Stimulated activated naive CD4-positive, alpha-beta T cell (primary cell): Measurements from ENCODE around the gene ZXDC.
A peak's percentile ranks its signal among the peaks of the same experiment; 100 is the strongest.

ENCODE experiments used
- DNase-seq, 6 experiments: peaks; one replicate each; lab custom pipeline; 2025; lab: John Stamatoyannopoulos, UW

Gene ZXDC

DNA sequence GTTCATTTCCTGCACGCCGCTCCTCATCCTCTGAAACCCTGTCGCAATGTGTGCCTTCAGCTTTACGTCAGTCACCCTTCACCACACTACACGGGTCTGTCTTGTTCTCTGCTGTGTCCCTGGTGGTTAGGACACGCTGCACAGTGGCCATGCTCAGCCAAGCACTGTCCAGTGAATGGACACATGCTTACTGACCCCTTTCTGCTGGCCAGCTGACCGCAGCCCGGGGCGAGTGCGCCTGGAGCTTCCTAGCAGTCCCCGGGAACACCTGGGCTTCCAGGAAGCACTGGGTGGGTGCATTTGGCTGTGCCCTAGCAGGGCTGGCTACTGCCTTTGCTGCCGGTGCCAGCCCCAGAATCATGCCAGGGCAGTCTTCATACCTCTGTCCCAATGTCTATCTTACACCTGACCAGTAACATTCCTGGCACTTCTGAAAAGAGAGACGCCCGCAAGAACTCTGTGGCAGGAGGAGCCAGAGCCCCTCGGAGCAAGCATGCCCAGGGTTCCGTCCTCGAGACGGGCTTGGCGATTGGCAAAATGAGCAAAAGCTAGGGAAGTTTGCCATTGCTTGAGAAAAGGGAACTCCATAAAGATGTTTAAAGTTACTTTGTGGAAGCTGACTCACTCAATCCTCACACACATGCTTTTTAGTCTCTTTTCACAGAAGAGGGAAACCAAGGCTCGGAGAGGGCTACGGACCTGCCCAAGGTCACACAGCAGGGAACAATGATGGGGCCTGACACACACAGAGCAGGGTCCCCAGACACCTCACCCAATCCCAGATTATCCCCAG lies 15.7 kb upstream of the ZXDC start:
- no peak for DNase-seq

DNA sequence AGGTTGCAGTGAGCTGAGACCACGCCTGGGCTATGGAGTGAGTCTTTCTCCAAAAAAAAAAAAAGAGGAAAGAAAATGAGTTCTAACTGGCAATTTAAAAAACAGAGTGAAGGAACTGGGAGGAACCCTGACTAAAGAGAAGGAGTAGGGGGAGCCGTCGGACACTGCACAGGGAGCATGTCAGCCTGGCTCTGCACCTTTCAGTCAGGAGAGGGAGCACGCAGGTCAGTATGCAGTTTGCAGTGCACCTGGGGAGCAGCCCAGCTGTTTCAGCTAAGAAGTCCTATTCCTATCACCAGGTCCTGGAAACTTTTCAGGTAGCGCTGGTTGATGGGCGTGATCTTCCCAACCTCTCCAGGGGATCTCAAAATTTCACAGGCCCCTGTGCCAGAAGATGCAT lies 14.9 kb upstream of the ZXDC start:
- DNase-seq, result no peak

DNA sequence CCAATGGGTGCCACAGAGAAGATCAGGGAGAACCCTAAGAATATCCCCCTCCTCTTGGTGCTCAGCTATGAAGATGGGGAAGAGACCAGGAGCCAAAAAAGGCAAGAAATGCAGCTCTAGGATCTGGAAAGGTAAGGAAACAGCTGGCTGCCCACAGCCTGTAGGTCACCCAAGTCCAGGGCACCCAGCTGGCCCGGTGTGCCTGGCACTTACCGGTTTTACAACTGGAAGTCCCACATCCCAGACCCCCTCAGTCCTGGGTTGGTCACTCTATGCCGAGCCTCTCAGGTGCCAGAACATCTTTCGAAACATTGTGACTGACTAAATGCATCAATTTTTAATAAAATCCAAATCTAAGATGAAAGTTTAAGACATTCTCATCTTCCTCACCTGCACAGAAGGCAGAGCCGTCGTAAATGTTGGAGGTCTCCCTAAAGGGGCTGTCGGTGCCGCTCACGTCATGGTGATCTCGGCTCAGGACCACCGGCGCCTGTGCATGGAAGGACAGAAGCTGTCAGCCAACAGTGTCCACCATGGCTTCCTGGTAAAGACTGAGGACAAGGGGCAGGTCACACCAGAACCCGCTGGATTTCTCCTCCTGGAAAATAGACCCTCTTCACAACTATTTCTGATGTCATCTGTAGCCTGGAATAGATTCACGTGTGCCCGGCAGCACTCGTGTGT lies 13.3 kb upstream of the ZXDC start:
- no peak for DNase-seq

DNA sequence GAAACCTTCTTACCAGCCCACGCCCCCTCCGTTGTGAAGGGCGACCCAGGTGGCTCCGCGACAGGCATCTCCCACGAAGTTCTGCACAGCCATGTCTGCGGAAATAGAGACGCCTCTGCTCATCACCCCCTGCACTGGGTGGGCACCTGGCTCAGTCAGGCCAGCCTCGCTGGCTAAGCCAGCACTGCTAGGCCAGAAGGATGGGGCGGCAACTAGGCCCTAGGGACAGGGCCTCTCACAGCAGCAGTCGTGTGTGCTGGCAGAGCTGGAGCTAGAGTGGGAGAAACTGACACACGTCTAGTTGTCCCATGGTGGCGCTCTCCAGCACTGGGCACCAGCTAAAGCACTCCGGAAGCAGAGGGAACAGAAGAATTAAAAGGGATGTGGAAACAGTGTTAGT lies 12.5 kb upstream of the ZXDC start:
- no peak for DNase-seq

DNA sequence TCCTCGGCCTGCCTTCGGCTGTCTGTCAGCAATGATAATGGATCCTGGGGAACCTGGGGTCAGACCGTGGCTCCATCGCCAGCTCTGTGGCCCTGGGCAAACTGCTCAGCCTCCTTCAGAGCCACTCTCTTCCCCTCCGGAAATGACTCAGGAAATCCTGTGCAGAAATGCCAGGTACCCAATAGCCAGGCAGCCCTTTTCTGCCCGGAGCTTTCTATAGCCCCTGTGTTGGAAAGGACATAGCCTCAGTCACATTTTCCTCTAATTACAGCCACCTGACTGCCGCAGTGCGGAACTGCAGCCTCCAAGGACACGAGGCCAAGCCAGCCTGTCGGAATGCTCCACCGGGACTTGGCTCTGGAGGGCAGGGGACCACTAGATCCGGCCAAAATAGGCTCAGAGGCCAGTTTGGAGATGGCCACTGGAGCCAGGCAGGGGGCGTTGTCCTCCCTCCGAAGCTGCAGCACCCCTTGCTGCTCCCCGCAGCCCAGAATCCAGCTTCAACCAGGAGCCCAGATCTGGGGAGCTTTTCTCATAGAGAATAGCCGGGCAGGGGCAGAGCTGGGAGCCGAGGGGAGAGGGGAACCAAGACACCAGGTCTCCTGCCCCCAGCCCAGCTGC lies 11.6 kb upstream of the ZXDC start:
- DNase-seq, result no peak

DNA sequence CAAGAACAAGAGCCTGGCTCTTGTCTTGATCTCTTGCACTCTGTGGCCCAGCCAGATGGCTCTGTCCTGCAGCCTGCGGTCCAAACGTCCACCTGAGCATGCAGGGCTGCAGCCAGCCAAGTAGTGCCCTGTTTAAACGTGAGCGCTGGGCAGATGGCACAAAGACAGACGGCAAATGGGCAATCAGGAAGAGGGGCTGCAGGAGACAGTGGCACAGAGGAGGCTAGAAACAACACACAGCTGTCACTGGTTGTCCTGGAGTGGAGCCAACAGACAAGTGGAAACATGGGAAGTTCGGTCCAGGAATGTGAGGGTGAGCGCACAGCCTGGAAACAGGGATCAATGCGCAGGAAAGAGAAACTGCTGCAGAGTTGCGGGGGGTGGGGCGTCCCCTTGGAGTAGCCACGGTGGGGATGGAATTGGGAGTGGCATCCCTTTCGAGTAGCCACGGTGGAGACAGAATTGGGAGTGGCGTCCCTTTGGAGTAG lies 10.7 kb upstream of the ZXDC start:
- DNase-seq, result no peak

DNA sequence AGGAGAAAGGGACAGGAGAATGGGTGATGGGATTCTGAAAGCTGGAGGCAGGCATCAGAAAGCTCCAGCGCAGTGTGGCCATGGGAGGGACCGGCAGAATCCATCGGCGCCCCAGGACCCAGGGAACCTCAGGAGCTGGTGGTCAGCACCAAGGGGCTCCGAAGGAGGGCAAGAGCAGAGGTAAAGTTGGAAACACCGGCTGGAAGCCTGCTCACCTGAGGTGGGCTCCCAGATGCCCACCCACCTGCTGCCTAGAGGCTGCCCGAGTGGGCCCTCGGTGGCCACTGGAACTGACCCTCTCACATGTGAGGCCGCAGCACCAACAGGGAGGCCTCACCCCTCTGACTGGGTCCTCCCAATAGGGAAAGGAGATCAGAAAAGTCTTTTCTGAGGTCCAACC lies 10.3 kb upstream of the ZXDC start:
- no peak for DNase-seq

DNA sequence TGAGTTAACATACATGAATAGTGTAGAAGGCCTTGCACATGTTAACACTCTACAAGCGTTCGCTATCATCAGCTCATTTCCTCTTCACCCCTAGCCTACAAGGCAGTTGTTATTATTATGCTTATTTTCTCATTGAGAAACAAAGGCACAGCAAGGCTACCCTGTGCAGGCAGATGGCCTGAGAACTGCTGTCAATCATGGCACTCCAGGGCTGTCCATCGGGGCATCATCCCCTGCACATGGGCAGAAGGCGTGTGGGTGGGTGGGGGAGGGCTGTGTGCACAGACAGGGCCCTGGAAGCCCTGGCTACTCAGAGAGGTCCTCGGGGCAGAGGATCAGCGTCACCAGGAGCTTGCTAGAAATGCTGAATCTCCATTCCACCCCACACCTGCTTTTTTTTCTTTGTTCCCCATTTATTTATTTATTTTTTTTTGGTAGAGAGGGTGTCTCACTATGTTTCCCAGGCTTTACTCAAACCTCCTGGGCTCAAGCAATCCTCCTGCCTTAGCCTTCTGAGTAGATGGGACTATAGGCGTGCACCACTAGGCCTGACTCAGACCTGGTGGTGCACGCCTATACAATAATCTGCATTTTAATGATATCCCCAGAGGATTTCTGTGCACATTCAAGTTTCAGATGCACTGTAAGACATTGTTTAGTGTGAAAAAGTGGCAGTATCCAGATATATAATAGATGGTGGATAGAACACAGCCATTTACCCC lies 9.6 kb upstream of the ZXDC start:
- no peak for DNase-seq

DNA sequence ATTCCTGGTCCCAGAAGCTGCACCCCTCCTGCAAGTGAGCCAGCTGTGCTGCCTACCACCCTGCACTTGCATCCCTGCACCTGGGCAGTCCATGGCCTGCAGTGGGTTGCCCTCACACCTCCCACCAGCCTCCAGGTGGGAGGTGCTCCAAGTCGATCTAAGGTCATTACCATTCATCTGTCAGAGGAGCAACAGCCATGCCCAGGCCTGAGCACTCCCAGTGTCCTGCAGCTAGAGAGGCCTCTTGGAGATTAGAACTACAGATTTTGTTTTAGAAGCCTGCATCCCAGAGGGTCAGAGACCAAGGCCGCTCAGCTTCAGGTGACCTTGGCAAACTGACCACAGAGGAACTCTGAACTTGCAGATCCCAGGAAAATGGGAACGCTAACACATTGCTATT lies 9.0 kb upstream of the ZXDC start:
- no peak for DNase-seq

DNA sequence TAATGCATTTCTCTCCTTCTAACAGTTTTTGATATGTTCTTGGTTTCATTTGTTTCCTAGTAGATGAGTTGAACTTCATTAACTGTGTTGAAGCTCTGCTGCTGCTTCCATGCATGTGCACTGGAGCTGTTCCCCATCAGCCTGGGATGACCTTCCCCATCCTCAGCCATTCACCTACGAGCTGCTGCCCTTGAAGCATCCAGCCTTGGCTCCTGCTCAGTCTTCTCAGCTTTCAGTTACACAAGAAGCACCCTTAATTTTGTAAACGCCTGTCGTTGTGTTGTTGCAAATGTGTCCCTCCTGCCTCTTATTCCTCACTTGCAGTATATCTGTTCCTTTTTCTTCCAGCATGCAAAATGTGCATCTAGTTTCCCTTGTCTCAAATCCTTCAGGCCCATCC lies 8.5 kb upstream of the ZXDC start:
- DNase-seq, result no peak

DNA sequence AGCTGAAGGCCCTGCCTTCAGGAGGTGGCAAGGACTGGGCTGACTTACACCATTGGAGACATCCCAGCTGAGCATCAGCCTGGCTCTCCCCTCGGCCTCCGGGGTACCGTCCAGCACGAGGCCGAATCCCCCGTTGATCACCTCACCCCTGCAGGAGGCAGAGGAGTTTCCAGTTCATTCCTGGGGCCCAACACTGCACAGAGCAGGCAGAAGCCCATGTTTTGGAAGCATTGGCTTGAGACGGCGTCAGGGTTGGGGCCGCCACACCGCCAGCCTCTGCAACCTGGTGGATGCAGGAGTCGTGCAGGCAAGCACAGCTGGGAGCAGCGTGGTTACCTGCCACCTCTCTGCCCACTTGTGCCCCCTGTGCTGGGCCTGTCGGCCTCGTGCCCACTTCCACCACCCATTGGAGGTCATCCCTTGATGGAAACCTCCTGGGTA lies 7.7 kb upstream of the ZXDC start:
- DNase-seq, result no peak

DNA sequence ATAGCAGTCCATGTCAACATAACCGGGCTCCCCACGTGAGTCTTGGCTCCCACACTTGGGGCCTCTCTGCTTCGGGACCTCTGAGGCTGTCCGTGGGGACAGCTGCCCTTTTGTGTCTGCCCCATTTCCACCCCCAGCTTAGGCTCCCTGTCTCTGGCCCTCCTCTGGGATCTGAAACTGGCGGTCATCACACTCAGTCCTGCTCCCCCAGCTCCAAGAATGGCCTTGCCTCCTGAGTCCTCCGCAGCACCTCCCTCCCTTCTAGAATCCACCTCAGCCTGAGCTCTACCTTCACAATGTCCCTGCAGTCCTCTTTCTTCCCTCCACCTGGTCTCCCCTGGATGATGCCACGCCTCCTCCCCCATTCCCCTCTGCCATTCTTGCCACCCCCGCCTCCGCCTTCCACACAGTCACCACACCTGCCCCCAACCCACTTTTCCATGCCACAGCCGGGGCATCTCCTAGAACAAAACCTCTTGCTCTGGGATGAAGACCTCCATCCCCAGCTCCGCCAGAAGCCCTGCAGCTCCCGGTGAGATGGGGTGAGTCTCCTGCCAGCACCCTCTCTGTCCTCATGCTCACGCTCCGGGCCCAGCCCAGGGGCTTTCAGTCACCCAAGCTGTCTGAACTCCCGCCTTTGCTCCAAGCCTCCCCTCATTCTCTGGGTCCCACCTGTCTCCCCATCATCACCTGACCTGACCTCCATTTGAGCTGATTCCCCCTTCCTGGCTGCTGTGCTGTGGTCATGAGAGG lies 7.0 kb upstream of the ZXDC start:
- DNase-seq, result no peak

DNA sequence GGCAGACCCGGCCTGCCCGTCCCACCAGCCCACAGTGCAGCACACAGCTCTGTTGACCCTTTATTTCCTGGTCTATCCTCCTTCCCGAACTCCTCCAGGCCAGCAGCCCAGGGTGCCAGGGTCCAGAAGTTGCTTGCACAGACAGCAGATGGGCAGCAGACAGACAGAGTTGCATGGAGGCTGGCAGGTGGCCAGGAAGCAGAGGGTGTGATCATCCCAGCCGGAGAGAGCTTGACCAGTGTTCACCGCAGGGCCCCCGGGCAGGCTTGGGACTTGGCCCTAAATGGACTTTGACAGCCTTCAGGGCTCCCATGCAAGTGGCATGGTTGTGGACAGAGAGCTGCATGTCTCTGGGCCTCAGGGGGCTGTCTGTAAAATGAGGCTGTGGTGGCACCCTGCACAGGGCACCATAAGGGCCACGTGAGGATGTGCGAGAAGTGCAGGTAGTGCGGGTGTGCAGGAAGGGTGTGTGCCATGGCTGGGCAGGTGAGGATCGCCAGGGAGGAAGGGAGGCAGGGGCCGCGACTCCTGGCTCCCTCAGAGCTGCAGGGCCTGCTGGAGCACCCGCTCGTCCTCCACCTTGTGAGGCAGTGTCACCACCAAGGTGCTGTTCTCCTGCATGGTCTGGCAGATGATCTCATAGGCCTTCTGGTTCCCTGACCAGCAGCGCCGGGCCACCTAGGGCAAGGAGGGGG lies 6.3 kb upstream of the ZXDC start:
- DNase-seq, result no peak

DNA sequence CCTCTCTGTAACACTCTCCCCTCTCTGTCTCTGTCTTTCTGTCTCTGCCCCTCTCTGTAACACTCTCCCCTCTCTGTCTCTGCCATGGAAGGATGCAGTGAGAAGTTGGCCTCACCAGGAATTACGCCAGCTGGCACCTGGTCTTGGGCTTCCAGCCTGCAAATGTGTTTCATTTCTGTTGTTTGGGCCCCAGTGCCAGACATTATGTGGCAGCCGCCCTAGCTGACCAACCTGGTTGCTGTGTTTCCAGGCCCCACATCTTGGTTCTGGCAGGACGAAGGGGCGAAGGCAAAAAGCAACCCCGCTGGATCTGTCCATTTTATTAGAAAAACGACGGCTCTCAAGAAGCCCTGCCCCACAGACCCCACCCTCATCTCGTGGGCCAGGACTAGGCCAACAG lies 5.2 kb upstream of the ZXDC start:
- DNase-seq, result no peak

DNA sequence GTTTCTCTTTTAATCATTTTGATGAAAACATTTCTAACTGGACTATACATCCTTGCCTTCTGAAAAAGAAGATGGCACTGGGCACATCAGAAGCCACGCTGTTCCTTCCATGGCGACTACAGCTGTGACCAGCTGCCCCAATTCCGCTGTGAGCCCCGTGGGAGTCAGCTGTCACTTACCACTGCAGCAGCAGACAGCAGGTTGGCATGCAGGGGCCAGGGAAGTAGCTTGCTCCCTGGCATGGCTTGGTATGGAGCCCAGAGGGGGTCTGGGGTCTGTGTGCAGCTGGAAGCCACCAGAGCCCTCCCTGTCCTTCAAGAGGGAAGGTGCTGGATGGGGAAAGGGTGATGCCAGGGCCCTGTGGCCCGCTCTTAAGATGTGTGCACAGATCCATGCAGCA lies 4.5 kb upstream of the ZXDC start:
- DNase-seq, result no peak

DNA sequence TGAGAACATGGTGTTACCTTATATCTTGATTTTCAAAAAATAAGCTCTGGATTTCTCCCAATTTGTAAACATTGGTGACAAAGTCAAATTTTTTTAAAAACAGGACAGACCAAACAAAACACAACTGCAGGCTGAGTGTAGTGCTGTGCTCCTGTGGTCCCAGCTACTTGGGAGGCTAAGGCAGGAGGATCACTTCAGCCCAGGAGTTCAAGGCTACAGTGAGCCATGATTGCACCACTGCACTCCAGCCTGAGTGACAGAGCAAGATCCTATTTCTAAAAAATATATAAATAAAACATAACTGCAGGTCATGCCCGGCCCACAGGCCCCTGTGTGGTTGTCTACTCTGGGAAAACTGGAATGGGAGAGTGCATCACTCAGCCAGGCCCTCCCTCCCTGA lies 4.0 kb upstream of the ZXDC start:
- no peak for DNase-seq

DNA sequence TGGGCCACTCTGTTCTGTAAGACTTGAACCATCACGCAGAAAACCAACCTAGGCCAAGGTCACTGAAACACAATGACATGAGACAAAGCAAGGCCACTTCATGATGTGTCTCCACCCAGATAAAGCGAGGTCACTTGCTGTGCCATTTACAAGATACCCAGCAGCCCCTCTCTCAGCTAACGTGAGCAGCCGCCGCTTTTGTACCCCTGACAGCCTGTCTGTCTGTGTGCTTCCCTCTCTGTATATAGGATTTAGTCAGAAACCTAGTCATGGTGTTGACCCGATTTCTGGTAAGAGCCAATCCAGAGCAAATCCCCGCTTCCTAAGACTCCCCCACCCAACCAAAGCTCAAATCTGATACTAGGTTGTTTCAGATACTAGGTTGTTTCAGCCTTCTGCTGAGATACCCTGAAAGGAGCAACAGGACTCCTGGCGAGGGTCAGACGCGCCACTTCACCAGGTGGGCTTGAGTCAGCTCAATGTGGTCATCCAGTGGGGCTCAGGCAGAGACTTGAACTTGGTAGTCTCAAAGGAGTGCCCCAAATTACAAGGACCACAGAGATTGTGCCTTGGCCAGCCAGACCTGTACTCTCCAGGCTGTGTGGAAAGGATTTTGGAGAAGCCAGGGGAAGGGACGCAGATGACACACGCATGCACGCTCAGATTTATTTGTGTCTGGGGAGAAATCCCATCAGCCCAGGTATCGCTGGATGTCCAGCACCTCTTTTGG lies 3.1 kb upstream of the ZXDC start:
- no peak for DNase-seq

DNA sequence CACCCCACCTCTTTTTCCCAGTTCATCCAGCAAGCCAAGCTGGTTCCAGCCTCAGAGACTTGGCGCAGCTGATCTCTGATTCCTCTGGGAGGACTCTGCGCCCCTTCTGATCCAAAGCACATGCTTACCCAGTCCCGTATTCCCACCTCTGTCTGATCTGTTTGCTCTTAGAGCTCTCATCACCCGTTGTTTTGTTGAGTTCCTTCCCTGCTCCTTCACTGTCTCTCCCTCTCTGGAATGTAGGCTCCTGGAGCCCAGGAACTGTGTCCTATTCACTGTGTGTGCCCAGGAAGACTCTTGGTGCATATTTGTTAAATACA lies 1.3 kb upstream of the ZXDC start:
- no peak for DNase-seq

DNA sequence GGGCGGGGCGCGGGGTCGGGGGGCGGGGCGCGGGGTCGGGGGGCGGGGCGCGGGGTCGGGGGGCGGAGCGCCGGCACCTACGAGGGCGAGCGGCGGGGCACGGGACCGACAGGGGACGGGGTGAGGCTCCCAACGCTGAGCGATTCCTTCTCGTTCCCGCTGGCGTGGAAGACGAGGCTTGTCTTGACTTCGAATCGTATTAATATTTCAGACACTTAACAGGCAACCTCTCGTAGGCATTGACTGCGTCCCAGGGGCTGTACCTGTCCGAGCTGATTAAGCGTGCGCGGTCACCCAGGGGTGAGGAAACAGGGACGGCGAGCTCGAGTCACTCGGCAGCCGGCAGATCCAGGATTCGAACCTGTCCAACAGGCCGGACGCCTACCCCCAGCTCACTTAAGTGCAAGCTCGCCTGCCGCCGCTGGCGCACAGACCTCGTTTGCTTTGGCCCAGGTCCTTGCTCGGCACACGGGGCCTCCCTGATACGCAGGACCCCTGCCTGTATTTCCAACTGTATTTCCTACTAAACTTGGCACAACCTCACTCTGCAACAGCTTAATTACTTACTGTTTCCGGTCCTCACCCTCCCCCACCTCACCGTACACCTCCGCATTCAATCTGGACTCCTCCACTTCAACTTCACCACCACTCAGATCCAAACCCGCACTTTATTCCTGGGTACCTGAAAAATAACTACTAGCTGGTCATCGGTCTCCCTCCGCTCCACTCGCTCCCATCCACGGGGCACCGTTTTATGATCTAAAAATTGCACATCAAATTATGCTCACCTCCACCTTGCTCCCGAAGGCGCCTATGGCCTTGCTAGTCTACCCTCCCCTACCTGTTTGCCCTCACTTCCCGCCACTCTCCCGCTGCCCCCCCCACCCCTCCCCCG lies 722 bp upstream of the ZXDC start:
- DNase-seq, result peak in 3 of 6 experiments; percentile 44 to 87 (median 85)
